Stimulated activated naive CD8-positive, alpha-beta T cell treated with anti-CD3 and anti-CD28 coated beads, Interleukin-15, Interleukin-2, amounts not matched to agents 100 ng/mL and 50 ng/mL, for 24 hours (primary cell): Measurements from ENCODE around the gene LRRC32.

Experiments used
- H3K27ac Mint-ChIP-seq: one replicate; pipeline ENCODE4 v1.8.0; 2021; ENCODE audit warnings: mild to moderate bottlenecking, mixed read lengths
- H3K27me3 Mint-ChIP-seq: one replicate; pipeline ENCODE4 v1.8.0; 2021; ENCODE audit warnings: mixed read lengths
- H3K36me3 Mint-ChIP-seq: one replicate; pipeline ENCODE4 v1.8.0; 2021; ENCODE audit warnings: low read depth, mixed read lengths
- H3K4me1 Mint-ChIP-seq: one replicate; pipeline ENCODE4 v1.8.0; 2021; ENCODE audit warnings: low read depth, mixed read lengths
- H3K4me3 Mint-ChIP-seq: one replicate; pipeline ENCODE4 v1.8.0; 2021; ENCODE audit warnings: mild to moderate bottlenecking, mixed read lengths
- H3K9me3 Mint-ChIP-seq: one replicate; pipeline ENCODE4 v1.8.0; 2021; ENCODE audit warnings: mixed read lengths

LRRC32 gene

GRCh38 chr11:76640501-76640900 lies 30.0 kb downstream of the LRRC32 start:
- no peaks in the 10 kb centered on the region for H3K36me3 Mint-ChIP-seq
- no peak overlapping the region for H3K4me3 Mint-ChIP-seq
- H3K27me3 Mint-ChIP-seq = peaks cover 44% of the 10 kb centered on the region
- H3K27ac Mint-ChIP-seq = peak overlapping the region; percentile 73
- H3K4me1 Mint-ChIP-seq = peaks cover 59% of the 10 kb centered on the region
- no peaks in the 10 kb centered on the region for H3K9me3 Mint-ChIP-seq

- no peak overlapping the region for H3K27ac Mint-ChIP-seq
- peaks cover 56% of the 10 kb centered on the region for H3K4me1 Mint-ChIP-seq
Measured at GRCh38 chr11:76639621-76640020, 30.9 kb downstream of the LRRC32 start.

GRCh38 chr11:76638270-76639197 lies 32.0 kb downstream of the LRRC32 start:
- Mint-ChIP-seq H3K27me3 (peaks cover 41% of the 10 kb centered on the region), H3K36me3 (no peaks in the 10 kb centered on the region), H3K4me1 (peaks cover 45% of the 10 kb centered on the region), H3K27ac (no peak overlapping the region), H3K4me3 (no peak overlapping the region), H3K9me3 (no peaks in the 10 kb centered on the region)

More at GRCh38 chr11:76639621-76640020, 30.9 kb downstream of the LRRC32 start:
- Mint-ChIP-seq H3K27me3 (peaks cover 47% of the 10 kb centered on the region), H3K4me3 (no peak overlapping the region), H3K9me3 (no peaks in the 10 kb centered on the region), H3K36me3 (no peaks in the 10 kb centered on the region)

GRCh38 chr11:76637491-76638269 lies 32.9 kb downstream of the LRRC32 start:
- H3K27ac Mint-ChIP-seq = no peak overlapping the region
- H3K4me3 Mint-ChIP-seq = no peak overlapping the region
- H3K27me3 Mint-ChIP-seq = peaks cover 33% of the 10 kb centered on the region
- no peaks in the 10 kb centered on the region for H3K9me3 Mint-ChIP-seq
- peaks cover 38% of the 10 kb centered on the region for H3K4me1 Mint-ChIP-seq
- H3K36me3 Mint-ChIP-seq = no peaks in the 10 kb centered on the region

GRCh38 chr11:76636826-76637460 lies 33.6 kb downstream of the LRRC32 start:
- no peak overlapping the region for H3K4me3 Mint-ChIP-seq
- peaks cover 33% of the 10 kb centered on the region for H3K27me3 Mint-ChIP-seq
- no peak overlapping the region for H3K27ac Mint-ChIP-seq

GRCh38 chr11:76635991-76636738 lies 34.4 kb downstream of the LRRC32 start:
- H3K4me3 Mint-ChIP-seq = no peak overlapping the region

More at GRCh38 chr11:76636826-76637460, 33.6 kb downstream of the LRRC32 start:
- no peaks in the 10 kb centered on the region for H3K9me3 Mint-ChIP-seq
- H3K36me3 Mint-ChIP-seq = no peaks in the 10 kb centered on the region
- peaks cover 38% of the 10 kb centered on the region for H3K4me1 Mint-ChIP-seq

GRCh38 chr11:76634886-76635285 lies 35.7 kb downstream of the LRRC32 start:
- peaks cover 24% of the 10 kb centered on the region for H3K27me3 Mint-ChIP-seq
- H3K4me3 Mint-ChIP-seq = no peak overlapping the region
- H3K36me3 Mint-ChIP-seq = peaks cover 5% of the 10 kb centered on the region
- H3K9me3 Mint-ChIP-seq = no peaks in the 10 kb centered on the region
- no peak overlapping the region for H3K27ac Mint-ChIP-seq
- peaks cover 37% of the 10 kb centered on the region for H3K4me1 Mint-ChIP-seq

More at GRCh38 chr11:76635991-76636738, 34.4 kb downstream of the LRRC32 start:
- Mint-ChIP-seq H3K9me3 (no peaks in the 10 kb centered on the region), H3K4me1 (peaks cover 34% of the 10 kb centered on the region), H3K27me3 (peaks cover 29% of the 10 kb centered on the region), H3K36me3 (no peaks in the 10 kb centered on the region), H3K27ac (no peak overlapping the region)

GRCh38 chr11:76632492-76632891 lies 38.1 kb downstream of the LRRC32 start:
- Mint-ChIP-seq H3K36me3 (peaks cover 5% of the 10 kb centered on the region), H3K27ac (peak overlapping the region; percentile 13), H3K9me3 (no peaks in the 10 kb centered on the region), H3K4me1 (peaks cover 51% of the 10 kb centered on the region), H3K27me3 (peaks cover 13% of the 10 kb centered on the region), H3K4me3 (no peak overlapping the region)

GRCh38 chr11:76631566-76632308 lies 38.8 kb downstream of the LRRC32 start:
- H3K4me1 Mint-ChIP-seq = peaks cover 55% of the 10 kb centered on the region
- peaks cover 5% of the 10 kb centered on the region for H3K36me3 Mint-ChIP-seq
- no peak overlapping the region for H3K4me3 Mint-ChIP-seq
- H3K27ac Mint-ChIP-seq = peak overlapping the region; percentile 13
- no peaks in the 10 kb centered on the region for H3K9me3 Mint-ChIP-seq
- peaks cover 16% of the 10 kb centered on the region for H3K27me3 Mint-ChIP-seq

GRCh38 chr11:76630600-76631281 lies 39.8 kb downstream of the LRRC32 start:
- Mint-ChIP-seq H3K36me3 (peaks cover 12% of the 10 kb centered on the region), H3K4me1 (peaks cover 65% of the 10 kb centered on the region), H3K27ac (peak overlapping the region; percentile 90), H3K9me3 (peaks cover 1% of the 10 kb centered on the region), H3K27me3 (peaks cover 13% of the 10 kb centered on the region), H3K4me3 (peak overlapping the region; percentile 78)

GRCh38 chr11:76629853-76630599 lies 40.5 kb downstream of the LRRC32 start:
- Mint-ChIP-seq H3K36me3 (peaks cover 19% of the 10 kb centered on the region), H3K27ac (peak overlapping the region; percentile 90), H3K4me3 (peak overlapping the region; percentile 78), H3K27me3 (peaks cover 13% of the 10 kb centered on the region), H3K4me1 (peaks cover 72% of the 10 kb centered on the region), H3K9me3 (peaks cover 8% of the 10 kb centered on the region)

GRCh38 chr11:76629116-76629852 lies 41.3 kb downstream of the LRRC32 start:
- H3K27me3 Mint-ChIP-seq = peaks cover 10% of the 10 kb centered on the region
- peaks cover 8% of the 10 kb centered on the region for H3K9me3 Mint-ChIP-seq
- H3K27ac Mint-ChIP-seq = peak overlapping the region; percentile 90
- peaks cover 72% of the 10 kb centered on the region for H3K4me1 Mint-ChIP-seq
- peaks cover 19% of the 10 kb centered on the region for H3K36me3 Mint-ChIP-seq
- H3K4me3 Mint-ChIP-seq = peak overlapping the region; percentile 78
